Colonic mucosa (tissue), 4 donors: ENCODE measurements around the gene SRRM3. TPM values are rescaled to one million over a fixed set of nuclear protein-coding genes. Genes with fewer than 3 reads are reported as not detected.
"Not testable (repeated sequence)": the region's sequence is repeated elsewhere in the genome, so short reads cannot be mapped to it uniquely, and the experiment has no call there.

Experiments used
- DNase-seq: peaks from one replicate; pipeline ENCODE4 v3.0.0-alpha.2; 2020
- H3K27ac ChIP-seq: fragments of 200-600 bp; one replicate; pipeline ENCODE4 v1.8.0; 2021
- H3K27me3 ChIP-seq: fragments of 200-600 bp; one replicate; pipeline ENCODE4 v1.8.0; 2021
- H3K36me3 ChIP-seq: fragments of 200-600 bp; one replicate; pipeline ENCODE4 v1.8.0; 2021
- H3K4me1 ChIP-seq: fragments of 200-600 bp; one replicate; pipeline ENCODE4 v1.8.0; 2021; ENCODE audit warnings: mild to moderate bottlenecking
- H3K4me3 ChIP-seq: fragments of 200-600 bp; one replicate; pipeline ENCODE4 v1.8.0; 2021
- H3K9ac ChIP-seq, 2 donors: one replicate each; pipeline ENCODE4 v1.7.0; 2013; ENCODE audit warnings: control low read depth in 2 of 2, low read depth in 2 of 2, low read length in 2 of 2
- H3K9me3 ChIP-seq: fragments of 200-600 bp; one replicate; pipeline ENCODE4 v1.8.0; 2021
- intact Hi-C: fragments of 100-400 bp; cut with DNase I; formaldehyde crosslinking; loops from one replicate; pipeline ENCODE4 v1.14.1; 2022
- total RNA-seq, 2 donors: library from RNA; stranded (reverse); fragmentation: NEBNext Ultra II Directional in 1 of 2; extraction: Animal tissue kit (Norgen Biotek cat#: 25700) in 1 of 2; gene quantifications; one replicate each; pipeline ENCODE4 v1.2.1, GENCODE V29; 2021
- TF ChIP-seq, protein P1 (sequence below): fragments of 200-600 bp; IDR thresholded peaks from one replicate; pipeline ENCODE4 v1.8.0; 2022; ENCODE audit warnings: antibody characterized with exemption, mild to moderate bottlenecking
- donor health status: healthy.
- donor health status: DM: no; HTN: no; CAD: no.
- donor health status: DM: no; HTN: no; CAD: no.

Gene SRRM3, protein sequence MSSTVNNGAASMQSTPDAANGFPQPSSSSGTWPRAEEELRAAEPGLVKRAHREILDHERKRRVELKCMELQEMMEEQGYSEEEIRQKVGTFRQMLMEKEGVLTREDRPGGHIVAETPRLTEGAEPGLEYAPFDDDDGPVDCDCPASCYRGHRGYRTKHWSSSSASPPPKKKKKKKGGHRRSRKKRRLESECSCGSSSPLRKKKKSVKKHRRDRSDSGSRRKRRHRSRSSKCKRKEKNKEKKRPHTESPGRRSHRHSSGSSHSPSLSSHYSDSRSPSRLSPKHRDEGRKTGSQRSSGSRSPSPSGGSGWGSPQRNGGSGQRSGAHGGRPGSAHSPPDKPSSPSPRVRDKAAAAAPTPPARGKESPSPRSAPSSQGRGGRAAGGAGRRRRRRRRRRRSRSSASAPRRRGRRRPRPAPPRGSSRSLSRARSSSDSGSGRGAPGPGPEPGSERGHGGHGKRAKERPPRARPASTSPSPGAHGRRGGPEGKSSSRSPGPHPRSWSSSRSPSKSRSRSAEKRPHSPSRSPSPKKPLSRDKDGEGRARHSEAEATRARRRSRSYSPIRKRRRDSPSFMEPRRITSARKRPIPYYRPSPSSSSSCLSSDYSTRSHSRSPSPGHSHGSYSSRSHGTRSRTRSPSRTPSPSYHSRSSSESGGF
- under 1 TPM; 0.64 to 0.67 TPM for total RNA-seq

DNA sequence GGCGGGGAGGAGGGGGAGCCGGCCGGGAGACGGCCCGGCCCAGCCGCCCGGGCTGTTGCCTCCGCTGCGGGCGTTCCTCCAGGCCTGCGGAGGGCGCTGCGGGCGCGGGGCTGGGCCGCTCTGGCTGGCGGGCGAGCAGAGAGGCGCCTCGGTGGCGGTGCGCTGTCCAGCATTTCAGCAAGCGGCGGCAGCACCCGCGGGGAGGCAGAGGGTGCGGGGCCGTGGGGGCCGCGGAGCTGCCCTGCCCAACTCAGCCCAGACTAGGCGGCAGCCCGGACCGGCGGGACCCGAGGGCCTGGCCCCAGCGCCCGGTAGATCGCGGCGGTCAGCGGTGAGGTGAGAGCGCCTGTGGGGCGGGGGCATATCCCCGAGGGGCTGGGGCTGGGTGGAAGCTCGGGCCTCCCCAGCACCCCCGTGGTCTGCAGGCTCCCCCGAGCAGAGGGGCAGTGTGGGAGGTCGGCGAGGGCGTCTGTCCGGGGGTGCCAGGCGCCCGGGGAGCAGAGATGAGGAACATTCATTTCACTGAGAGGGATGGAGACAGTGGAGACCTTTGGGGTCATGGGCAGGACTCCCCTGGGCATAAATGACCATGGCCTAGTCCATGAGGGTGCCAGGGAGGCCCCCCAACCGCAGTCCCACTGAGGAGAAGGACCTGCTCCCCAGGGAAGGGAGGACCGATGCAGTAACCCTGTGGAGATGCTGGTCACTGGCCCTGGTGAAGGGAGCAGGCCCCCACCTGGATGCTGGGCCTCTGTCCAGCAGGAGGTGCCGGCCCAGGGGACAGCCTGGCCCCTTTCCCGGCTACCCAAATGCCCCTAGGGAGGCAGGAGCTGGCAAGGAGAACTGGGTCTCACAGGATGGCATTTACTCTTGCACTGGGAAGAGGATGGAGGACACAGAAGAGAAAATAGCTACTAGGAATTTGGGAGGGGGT lies at the start of gene SRRM3:
SRRM3 (plus strand) TSS at position 165 of the 934 bp plus-strand sequence. CDS start 33,171 bp downstream, outside the sequence.
- Histone ChIP-seq H3K4me3 (no peak within 1 kb of the TSS), H3K36me3 (no peaks in the 10 kb centered on the region), H3K27me3 (peaks cover 6% of the 10 kb centered on the region), H3K4me1 (no peaks in the 10 kb centered on the region), H3K9ac (no peak within 1 kb of the TSS), H3K9me3 (no peaks in the 10 kb centered on the region), H3K27ac (no peak within 1 kb of the TSS)
- TF ChIP-seq, protein P1, sequence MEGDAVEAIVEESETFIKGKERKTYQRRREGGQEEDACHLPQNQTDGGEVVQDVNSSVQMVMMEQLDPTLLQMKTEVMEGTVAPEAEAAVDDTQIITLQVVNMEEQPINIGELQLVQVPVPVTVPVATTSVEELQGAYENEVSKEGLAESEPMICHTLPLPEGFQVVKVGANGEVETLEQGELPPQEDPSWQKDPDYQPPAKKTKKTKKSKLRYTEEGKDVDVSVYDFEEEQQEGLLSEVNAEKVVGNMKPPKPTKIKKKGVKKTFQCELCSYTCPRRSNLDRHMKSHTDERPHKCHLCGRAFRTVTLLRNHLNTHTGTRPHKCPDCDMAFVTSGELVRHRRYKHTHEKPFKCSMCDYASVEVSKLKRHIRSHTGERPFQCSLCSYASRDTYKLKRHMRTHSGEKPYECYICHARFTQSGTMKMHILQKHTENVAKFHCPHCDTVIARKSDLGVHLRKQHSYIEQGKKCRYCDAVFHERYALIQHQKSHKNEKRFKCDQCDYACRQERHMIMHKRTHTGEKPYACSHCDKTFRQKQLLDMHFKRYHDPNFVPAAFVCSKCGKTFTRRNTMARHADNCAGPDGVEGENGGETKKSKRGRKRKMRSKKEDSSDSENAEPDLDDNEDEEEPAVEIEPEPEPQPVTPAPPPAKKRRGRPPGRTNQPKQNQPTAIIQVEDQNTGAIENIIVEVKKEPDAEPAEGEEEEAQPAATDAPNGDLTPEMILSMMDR, result peak; percentile 31
- DNase-seq, result peak; percentile 74
- intact Hi-C loops, result no loop called here

- Histone ChIP-seq H3K4me1 (no peaks in the 10 kb centered on the region), H3K9me3 (no peaks in the 10 kb centered on the region), H3K36me3 (no peaks in the 10 kb centered on the region), H3K9ac (no peak overlapping the region), H3K4me3 (no peak overlapping the region), H3K27ac (no peak overlapping the region), H3K27me3 (no peaks in the 10 kb centered on the region)
- TF ChIP-seq, protein P1, result no peak
- intact Hi-C loops, result no loop called here
- DNase-seq, result no peak
Measured at GRCh38 chr7:76151932-76152331, 49.8 kb upstream of the SRRM3 start.

- H3K27me3 ChIP-seq, H3K4me3 ChIP-seq, DNase-seq, H3K27ac ChIP-seq, intact Hi-C loops, H3K9me3 ChIP-seq, H3K4me1 ChIP-seq, H3K36me3 ChIP-seq, H3K9ac ChIP-seq: not testable (repeated sequence)
Measured at GRCh38 chr7:76153571-76154230, 48.0 kb upstream of the SRRM3 start.

- Histone ChIP-seq H3K27ac (no peak overlapping the region), H3K4me3 (no peak overlapping the region), H3K4me1 (no peaks in the 10 kb centered on the region), H3K36me3 (no peaks in the 10 kb centered on the region), H3K27me3 (no peaks in the 10 kb centered on the region), H3K9ac (no peak overlapping the region), H3K9me3 (no peaks in the 10 kb centered on the region)
- intact Hi-C loops, result no loop called here
- TF ChIP-seq, protein P1, result no peak
- DNase-seq, result no peak
Measured at GRCh38 chr7:76155938-76156337, 45.8 kb upstream of the SRRM3 start.

GRCh38 chr7:76156992-76157685 lies 44.6 kb upstream of the SRRM3 start:
- not testable (repeated sequence) for H3K27ac ChIP-seq

GRCh38 chr7:76158416-76158815 lies 43.3 kb upstream of the SRRM3 start:
- H3K27me3 ChIP-seq, H3K27ac ChIP-seq, intact Hi-C loops, H3K9ac ChIP-seq, H3K4me3 ChIP-seq, H3K9me3 ChIP-seq, H3K36me3 ChIP-seq, DNase-seq, H3K4me1 ChIP-seq: not testable (repeated sequence)

More at GRCh38 chr7:76156992-76157685, 44.6 kb upstream of the SRRM3 start:
- H3K4me3 ChIP-seq, intact Hi-C loops, H3K9ac ChIP-seq, H3K27me3 ChIP-seq, H3K36me3 ChIP-seq, H3K4me1 ChIP-seq, H3K9me3 ChIP-seq, DNase-seq: not testable (repeated sequence)

DNA sequence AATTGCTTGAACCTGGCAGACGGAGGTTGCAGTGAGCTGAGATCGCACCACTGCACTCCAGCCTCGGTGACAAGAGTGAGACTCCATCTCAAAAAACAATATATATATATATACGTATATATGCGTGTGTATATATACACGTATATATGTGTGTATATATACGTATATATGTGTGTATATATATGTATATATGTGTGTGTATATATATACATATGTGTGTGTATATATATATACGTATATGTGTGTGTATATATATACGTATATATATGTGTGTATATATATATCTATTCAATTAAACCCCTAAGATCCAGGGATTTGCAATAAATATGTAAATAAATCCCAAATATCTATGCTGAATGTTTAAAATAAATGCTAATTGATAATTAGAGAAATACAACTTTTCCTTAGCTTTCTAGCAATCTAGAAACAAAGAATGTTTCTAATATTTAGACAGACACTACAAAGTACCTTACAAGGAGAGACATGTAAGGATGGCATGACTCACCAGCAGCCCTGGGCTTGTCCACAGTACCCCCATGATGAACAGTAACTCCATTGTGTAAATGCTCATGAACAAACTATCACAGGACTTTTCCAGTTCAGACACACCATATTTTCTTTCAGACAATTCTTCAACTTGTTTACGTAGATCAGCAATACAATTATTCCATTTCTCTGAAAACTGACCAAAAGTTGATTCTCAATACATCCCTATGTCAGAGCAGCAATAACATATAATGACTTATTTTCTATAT lies 39.1 kb upstream of the SRRM3 start:
- H3K4me3 ChIP-seq, intact Hi-C loops, H3K4me1 ChIP-seq, DNase-seq, H3K36me3 ChIP-seq, H3K27ac ChIP-seq, H3K9me3 ChIP-seq, H3K27me3 ChIP-seq, H3K9ac ChIP-seq: not testable (repeated sequence)

GRCh38 chr7:76163812-76164211 lies 37.9 kb upstream of the SRRM3 start:
- H3K4me3 ChIP-seq, H3K27me3 ChIP-seq, H3K27ac ChIP-seq, H3K9me3 ChIP-seq, H3K36me3 ChIP-seq, intact Hi-C loops, DNase-seq, H3K9ac ChIP-seq, H3K4me1 ChIP-seq: not testable (repeated sequence)
